HG03135 (cell line): ENCODE data around the gene PCDHA12.

ENCODE experiments used
- ATAC-seq: cut with Tn5 transposase; IDR thresholded peaks from one replicate; pipeline ENCODE4 v1.9.1; 2021; ENCODE audit warnings: mild to moderate bottlenecking, moderate library complexity; ENCODE audit not compliant: unreplicated experiment

PCDHA12 gene

GRCh38 chr5:140926443-140927227 is 51.5 kb downstream of the PCDHA12 start:
- no peak for ATAC-seq

GRCh38 chr5:140927228-140927573 is 52.1 kb downstream of the PCDHA12 start:
- ATAC-seq, result no peak
